IPS DF 6.9 (cell line): ENCODE measurements around the gene RBM4B.

Experiments used
- DNase-seq: peaks from one replicate; pipeline ENCODE4 v3.0.0-alpha.2; 2013; ENCODE audit warnings: low read depth, low spot score
- H3K27ac ChIP-seq: one replicate; pipeline ENCODE4 v1.5.1; 2013; ENCODE audit warnings: low read length, control low read depth
- H3K27me3 ChIP-seq: 2 replicates; pipeline ENCODE4 v1.6.1; 2013; ENCODE audit warnings: mild to moderate bottlenecking, low read length; ENCODE audit not compliant: control insufficient read depth, insufficient read depth
- H3K36me3 ChIP-seq: 2 replicates; pipeline ENCODE4 v1.6.1; 2013; ENCODE audit warnings: low read length; ENCODE audit not compliant: control insufficient read depth, insufficient read depth
- H3K4me1 ChIP-seq: 2 replicates; pipeline ENCODE4 v1.6.1; 2013; ENCODE audit warnings: low read length; ENCODE audit not compliant: control insufficient read depth, insufficient read depth
- H3K4me3 ChIP-seq: 2 replicates; pipeline ENCODE4 v1.5.1; 2013; ENCODE audit warnings: mild to moderate bottlenecking, low read length
- H3K9me3 ChIP-seq: 2 replicates; pipeline ENCODE4 v1.6.1; 2013; ENCODE audit warnings: low read length, inconsistent platforms; ENCODE audit not compliant: control insufficient read depth, insufficient read depth
- WGBS: extraction: QIAGEN DNeasy Blood & Tissue Kit; methylation state at CpG from one replicate; pipeline ENCODE4 v1.1.7; 2013; ENCODE audit warnings: mixed read lengths, missing lambda C conversion rate; ENCODE audit not compliant: insufficient read length, insufficient coverage; 5-methylcytosine and 5-hydroxymethylcytosine counted together

RBM4B gene

GRCh38 chr11:66706989-66707388 is 29.3 kb upstream of the RBM4B start:
- Histone ChIP-seq H3K4me1 (no peaks in the 10 kb centered on the region), H3K27ac (no peak overlapping the region), H3K36me3 (peaks cover 30% of the 10 kb centered on the region), H3K27me3 (no peaks in the 10 kb centered on the region), H3K4me3 (no peak overlapping the region), H3K9me3 (no peaks in the 10 kb centered on the region)
- WGBS: no CpG with 5 or more reads among the region's 9 CpGs
- DNase-seq: no peak

GRCh38 chr11:66705587-66706335 is 28.1 kb upstream of the RBM4B start:
- no peaks in the 10 kb centered on the region for H3K27me3 ChIP-seq
- no peak overlapping the region for H3K4me3 ChIP-seq
- H3K9me3 ChIP-seq: no peaks in the 10 kb centered on the region
- H3K27ac ChIP-seq: no peak overlapping the region
- DNase-seq: no peak
- H3K36me3 ChIP-seq: peaks cover 41% of the 10 kb centered on the region
- H3K4me1 ChIP-seq: no peaks in the 10 kb centered on the region
- no CpG with 5 or more reads among the region's 26 CpGs for WGBS

GRCh38 chr11:66704659-66705360 is 27.1 kb upstream of the RBM4B start:
- no peaks in the 10 kb centered on the region for H3K4me1 ChIP-seq
- no peaks in the 10 kb centered on the region for H3K27me3 ChIP-seq
- H3K27ac ChIP-seq: no peak overlapping the region
- DNase-seq: no peak
- no peak overlapping the region for H3K4me3 ChIP-seq
- H3K36me3 ChIP-seq: peaks cover 44% of the 10 kb centered on the region
- WGBS: no CpG with 5 or more reads among the region's 46 CpGs
- no peaks in the 10 kb centered on the region for H3K9me3 ChIP-seq

- H3K27me3 ChIP-seq: no peaks in the 10 kb centered on the region
- no peak overlapping the region for H3K4me3 ChIP-seq
- no peak for DNase-seq
- H3K36me3 ChIP-seq: peaks cover 38% of the 10 kb centered on the region
- H3K9me3 ChIP-seq: no peaks in the 10 kb centered on the region
- WGBS: no CpG with 5 or more reads among the region's 10 CpGs
- H3K4me1 ChIP-seq: no peaks in the 10 kb centered on the region
- H3K27ac ChIP-seq: no peak overlapping the region
Observed at GRCh38 chr11:66701432-66702240, 23.9 kb upstream of the RBM4B start.

GRCh38 chr11:66700742-66701141 is 23.1 kb upstream of the RBM4B start:
- no peak for DNase-seq
- WGBS: no CpG with 5 or more reads among the region's 27 CpGs
- no peaks in the 10 kb centered on the region for H3K4me1 ChIP-seq
- H3K27ac ChIP-seq: no peak overlapping the region
- H3K36me3 ChIP-seq: peaks cover 44% of the 10 kb centered on the region
- no peaks in the 10 kb centered on the region for H3K9me3 ChIP-seq
- no peaks in the 10 kb centered on the region for H3K27me3 ChIP-seq
- no peak overlapping the region for H3K4me3 ChIP-seq

- no peaks in the 10 kb centered on the region for H3K4me1 ChIP-seq
- no peaks in the 10 kb centered on the region for H3K27me3 ChIP-seq
- no peak for DNase-seq
- H3K4me3 ChIP-seq: no peak overlapping the region
- no CpG with 5 or more reads among the region's 15 CpGs for WGBS
- no peak overlapping the region for H3K27ac ChIP-seq
- peaks cover 40% of the 10 kb centered on the region for H3K36me3 ChIP-seq
- H3K9me3 ChIP-seq: no peaks in the 10 kb centered on the region
Observed at GRCh38 chr11:66700337-66700736, 22.6 kb upstream of the RBM4B start.

- no CpG with 5 or more reads among the region's 9 CpGs for WGBS
- Histone ChIP-seq H3K27ac (no peak overlapping the region), H3K27me3 (no peaks in the 10 kb centered on the region), H3K9me3 (no peaks in the 10 kb centered on the region), H3K36me3 (peaks cover 38% of the 10 kb centered on the region), H3K4me3 (no peak overlapping the region), H3K4me1 (no peaks in the 10 kb centered on the region)
- DNase-seq: no peak
Observed at GRCh38 chr11:66698491-66698890, 20.8 kb upstream of the RBM4B start.

- no peak overlapping the region for H3K27ac ChIP-seq
- H3K4me3 ChIP-seq: no peak overlapping the region
- no peaks in the 10 kb centered on the region for H3K9me3 ChIP-seq
- no peak for DNase-seq
- H3K36me3 ChIP-seq: peaks cover 42% of the 10 kb centered on the region
- H3K27me3 ChIP-seq: no peaks in the 10 kb centered on the region
- no peaks in the 10 kb centered on the region for H3K4me1 ChIP-seq
- WGBS: no CpG with 5 or more reads among the region's 6 CpGs
Observed at GRCh38 chr11:66697988-66698387, 20.3 kb upstream of the RBM4B start.

- Histone ChIP-seq H3K27me3 (no peaks in the 10 kb centered on the region), H3K36me3 (peaks cover 47% of the 10 kb centered on the region)
Observed at GRCh38 chr11:66696146-66696545, 18.5 kb upstream of the RBM4B start.

GRCh38 chr11:66694732-66695207 is 17.1 kb upstream of the RBM4B start:
- Histone ChIP-seq H3K4me3 (no peak overlapping the region), H3K9me3 (no peaks in the 10 kb centered on the region), H3K4me1 (no peaks in the 10 kb centered on the region), H3K27me3 (no peaks in the 10 kb centered on the region), H3K27ac (no peak overlapping the region), H3K36me3 (peaks cover 45% of the 10 kb centered on the region)
- no CpG with 5 or more reads among the region's 6 CpGs for WGBS
- peak; percentile 95 for DNase-seq

More at GRCh38 chr11:66696146-66696545, 18.5 kb upstream of the RBM4B start:
- no peak overlapping the region for H3K27ac ChIP-seq
- no peaks in the 10 kb centered on the region for H3K9me3 ChIP-seq
- no peak overlapping the region for H3K4me3 ChIP-seq
- WGBS: no CpG with 5 or more reads among the region's 9 CpGs
- no peak for DNase-seq
- no peaks in the 10 kb centered on the region for H3K4me1 ChIP-seq
